NCI-H446 treated with DMSO at 0.1 percent for 48 hours (cell line): ENCODE data around the gene TGFA.

Experiments
- DNase-seq: peaks from one replicate; lab custom pipeline; 2025; lab: John Stamatoyannopoulos, UW

The TGFA gene

DNA sequence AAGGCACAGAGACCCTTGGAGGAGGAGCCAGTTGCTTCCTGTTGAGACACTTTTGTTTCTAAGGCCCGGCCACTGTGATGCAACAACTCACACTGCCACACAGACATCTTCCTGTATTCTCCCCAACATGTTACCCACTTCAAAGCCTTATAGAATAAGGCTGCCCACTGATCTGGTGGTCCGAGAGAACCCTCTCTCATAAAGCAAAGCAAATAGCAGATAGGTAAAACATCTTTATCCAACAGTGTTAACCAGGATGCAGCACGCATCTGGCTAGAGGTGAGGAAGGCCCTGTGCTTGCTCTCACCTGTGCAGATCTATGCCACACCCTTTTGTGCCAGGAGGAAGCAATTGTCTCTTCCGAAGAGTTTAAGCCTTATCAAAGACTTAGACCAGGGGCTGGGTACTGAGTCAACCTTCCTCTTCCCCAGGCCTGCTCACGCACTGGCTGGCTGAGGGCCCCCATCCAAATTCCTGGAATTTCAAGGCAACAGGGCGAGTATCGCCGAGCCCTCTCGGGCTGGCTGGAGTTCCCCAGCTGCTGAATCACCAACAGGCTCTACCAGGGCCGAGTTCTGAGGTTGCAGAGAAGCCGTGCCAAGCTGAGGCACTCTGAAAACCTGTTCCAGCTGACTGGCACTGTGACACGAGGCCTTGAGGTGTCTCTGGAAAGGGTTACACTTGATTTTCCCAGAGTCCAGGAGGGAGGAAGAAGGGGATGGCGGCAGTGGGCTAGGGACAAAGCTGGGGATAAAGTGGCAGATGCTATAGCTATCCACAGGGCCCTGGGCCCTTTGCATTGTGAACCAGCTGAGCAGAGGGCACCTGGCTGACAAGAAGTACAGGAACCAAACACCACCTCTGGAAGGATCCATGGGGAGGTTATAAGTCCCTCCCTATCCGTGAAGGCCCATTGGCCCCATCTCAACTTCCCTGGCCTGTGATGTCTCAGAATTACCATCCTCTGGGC is 29.3 kb downstream of the TGFA start:
- DNase-seq: no peak

DNA sequence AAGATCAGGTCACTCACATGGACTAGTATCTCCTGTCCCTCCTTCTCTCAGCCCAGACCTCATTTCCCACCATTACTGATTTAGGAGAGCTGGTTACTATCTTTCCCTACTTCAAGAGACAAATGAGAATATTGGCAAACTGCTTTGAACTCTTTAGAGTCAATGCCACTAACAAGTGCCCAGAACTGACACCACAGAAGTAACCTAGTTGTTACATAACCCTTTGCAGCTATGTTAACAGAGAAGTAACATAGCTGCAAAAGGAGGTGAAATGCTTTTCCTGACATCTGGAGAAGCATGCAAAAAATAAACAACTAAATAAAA is 30.0 kb downstream of the TGFA start:
- DNase-seq: no peak

DNA sequence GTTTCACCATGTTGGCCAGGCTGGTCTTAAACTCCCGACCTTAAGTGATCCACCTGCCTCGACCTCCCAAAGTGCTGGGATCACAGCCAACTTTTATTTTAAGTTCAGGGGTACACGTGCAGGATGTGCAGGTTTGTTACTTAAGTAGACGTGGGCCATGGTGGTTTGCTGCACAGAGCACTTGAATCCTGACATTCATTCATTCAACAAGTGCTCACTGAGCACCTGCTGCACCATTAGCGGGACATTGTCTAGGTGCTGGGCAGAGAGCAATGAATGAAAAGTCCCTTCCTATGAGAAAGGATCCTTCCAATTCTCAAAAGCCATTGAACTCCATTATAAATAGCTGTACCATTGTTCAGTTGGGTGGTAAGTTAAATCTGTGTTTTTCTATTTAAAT is 31.0 kb downstream of the TGFA start:
- no peak for DNase-seq

DNA sequence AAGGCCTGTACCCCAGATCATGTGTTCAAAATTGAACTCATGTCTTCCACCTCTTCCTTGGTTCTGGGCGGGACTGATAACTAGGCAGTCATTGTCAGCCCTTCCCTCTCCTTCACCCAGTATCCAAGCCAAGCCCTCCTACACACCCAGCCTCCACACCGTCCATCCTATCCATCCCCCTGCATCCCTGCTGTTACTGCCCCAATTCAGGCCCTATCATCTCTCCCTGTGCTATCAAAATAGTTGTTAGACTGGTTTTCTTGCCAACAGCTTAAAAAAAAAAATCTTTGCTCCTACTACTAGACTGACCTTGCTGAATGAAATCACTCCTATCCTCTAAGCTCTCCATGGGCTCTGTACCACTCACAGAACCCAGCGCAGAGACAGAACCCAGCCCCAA is 32.8 kb downstream of the TGFA start:
- no peak for DNase-seq

GRCh38 chr2:70519453-70519852 is 34.2 kb downstream of the TGFA start:
- no peak for DNase-seq

GRCh38 chr2:70518557-70518956 is 35.1 kb downstream of the TGFA start:
- no peak for DNase-seq

- DNase-seq: no peak
Measured at GRCh38 chr2:70517804-70518203, 35.8 kb downstream of the TGFA start.

DNA sequence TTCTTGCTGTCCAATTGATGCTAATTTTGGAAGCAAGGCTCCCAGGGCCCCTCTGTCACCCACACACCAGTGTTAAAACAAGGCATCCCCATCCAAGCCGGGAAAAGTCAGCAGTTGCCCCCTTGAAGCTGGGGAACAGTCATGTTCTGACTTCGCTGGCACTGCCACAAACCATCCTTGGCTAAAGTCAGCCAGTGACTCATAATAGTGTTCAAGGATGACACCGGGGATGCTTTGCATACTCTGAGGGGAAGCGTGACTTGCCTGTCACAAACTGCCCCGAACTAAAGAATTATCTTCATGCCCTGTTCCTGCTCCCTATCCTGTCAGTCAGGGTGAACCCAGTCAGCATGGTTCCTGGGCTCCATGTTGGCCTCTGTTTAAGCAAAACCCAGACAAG is 37.0 kb downstream of the TGFA start:
- no peak for DNase-seq

DNA sequence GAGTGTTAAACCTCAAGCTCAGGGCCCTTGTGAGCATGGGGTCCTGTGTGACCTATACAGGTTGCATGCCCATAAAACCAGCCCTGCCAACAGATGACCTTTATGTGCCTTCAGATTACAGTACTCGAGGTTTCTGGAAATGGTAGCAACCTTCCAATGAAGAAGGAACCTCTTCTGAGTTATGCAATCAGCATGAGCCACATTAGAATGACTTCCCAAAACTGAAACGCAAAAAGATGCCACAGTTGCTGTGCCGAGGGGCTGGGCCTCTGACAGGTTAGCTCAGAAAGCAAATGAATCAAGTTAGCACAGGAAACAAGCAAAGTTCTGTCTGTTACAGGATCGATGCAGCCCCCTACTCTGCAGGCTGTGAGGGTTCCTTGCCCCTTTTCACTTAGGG is 37.7 kb downstream of the TGFA start:
- DNase-seq: no peak

GRCh38 chr2:70514612-70515055 is 39.0 kb downstream of the TGFA start:
- no peak for DNase-seq

- DNase-seq: no peak
Measured at GRCh38 chr2:70513738-70514137, 39.9 kb downstream of the TGFA start.

DNA sequence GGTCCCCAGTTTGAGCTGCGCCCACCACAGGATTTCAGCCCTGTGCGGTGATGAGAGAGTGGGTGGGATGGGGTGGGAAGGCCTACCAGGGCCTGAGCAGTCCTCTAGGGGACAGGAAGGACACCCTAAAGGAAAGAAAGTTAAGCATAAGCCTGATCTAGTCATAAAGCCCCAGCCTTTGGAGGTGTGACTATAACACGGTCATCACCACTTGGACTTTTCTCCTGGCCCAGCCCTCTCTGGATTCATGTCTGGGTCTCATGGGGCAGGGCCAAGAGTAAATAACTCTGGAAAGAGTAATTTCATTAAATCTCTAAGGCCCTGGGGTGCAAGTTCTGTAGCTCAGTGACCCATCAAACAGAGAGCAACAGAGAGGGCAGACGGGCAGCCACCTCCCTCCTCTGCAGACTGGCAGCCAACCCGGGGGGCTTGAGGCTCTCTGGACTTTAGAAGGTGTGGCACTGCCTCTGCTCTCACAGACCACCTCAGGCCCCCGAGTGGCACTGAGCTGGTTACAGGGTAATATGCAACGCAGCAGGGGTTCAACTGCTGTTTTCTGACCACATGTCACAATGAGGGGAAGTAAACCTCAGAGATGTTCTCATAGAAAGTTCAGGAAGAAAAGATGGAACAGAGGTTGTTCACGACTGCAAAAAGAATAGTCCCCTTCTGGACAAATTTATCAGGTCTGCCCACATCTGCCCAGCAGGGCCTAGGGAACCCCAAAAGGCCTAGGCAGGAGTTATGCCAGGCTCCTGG is 41.5 kb downstream of the TGFA start:
- no peak for DNase-seq

DNA sequence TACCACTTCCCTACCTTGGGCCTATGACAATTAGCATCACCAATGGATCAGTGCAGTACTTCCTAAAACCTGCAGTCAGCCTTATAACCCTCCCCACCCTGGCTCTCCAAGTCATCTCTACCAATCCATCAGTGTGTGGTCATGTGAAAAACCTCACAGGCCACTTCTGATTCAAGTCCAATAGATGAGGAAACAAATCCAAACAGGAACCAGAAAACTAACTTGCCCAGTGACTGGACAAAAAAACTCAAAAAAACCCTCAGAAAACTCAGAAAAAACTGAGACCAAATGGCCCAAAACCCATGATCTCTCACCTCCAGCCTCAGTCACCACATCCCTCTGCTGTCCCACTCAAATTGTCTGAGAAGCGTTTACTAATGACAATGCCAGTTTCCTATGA is 43.3 kb downstream of the TGFA start:
- DNase-seq: no peak

- DNase-seq: no peak
Measured at GRCh38 chr2:70509565-70509964, 44.1 kb downstream of the TGFA start.

DNA sequence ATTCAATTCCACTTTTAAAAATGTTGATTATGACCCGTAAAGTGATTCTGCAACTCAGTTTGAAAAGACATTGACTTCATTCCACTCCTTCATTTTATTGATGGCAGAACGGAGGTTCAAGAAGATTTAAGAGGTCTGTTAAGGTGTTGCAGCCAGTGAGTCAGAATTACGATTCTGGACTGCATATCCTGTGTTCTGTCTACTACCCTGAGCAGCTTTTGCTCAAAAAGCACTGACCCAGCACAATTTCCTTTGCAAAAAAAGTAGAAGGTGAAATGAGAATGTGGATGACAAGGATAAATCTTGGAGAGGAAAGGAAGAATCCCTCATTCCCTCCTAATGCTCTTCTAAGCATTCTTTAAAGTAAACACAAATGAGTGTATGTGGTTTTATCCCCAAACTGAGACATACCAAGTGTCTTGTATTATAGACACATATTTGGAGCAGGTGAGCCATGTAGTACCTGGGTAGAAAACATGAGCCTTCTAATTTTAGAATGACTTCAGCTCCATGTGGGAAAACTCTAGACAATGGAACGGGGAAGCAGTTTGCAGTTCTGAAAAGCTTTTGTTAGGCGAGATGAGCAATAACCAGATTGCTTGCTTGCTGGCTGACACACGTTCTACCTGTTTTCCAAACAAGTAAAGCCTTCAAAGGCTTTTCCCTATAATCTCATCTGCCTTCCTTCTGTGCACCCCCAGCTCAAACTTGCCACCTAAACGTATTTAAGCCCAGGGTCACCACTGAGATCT is 44.7 kb downstream of the TGFA start:
- no peak for DNase-seq

- no peak for DNase-seq
Measured at GRCh38 chr2:70505613-70506391, 47.8 kb downstream of the TGFA start.

- no peak for DNase-seq
Measured at GRCh38 chr2:70504750-70505149, 48.9 kb downstream of the TGFA start.

DNA sequence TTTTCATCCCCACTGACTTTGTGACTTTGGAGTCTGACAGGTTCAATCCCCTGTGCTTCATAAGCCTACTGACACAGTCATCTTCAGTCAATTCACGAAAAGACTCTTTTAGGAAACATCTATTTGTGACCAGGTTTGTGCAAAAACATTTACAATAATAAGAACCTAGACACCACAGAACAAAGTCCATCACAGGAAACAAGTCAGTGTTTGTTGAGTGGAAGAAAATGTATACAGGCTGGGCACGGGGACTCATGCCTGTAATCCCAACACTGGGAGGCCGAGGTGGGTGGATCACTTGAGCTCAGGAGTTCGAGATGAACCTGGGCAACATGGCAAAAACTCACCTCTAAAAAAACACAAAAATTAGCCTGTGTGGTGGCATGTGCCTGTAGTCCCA is 49.7 kb downstream of the TGFA start:
- no peak for DNase-seq

- DNase-seq: no peak
Measured at GRCh38 chr2:70501728-70502127, 51.9 kb downstream of the TGFA start.

DNA sequence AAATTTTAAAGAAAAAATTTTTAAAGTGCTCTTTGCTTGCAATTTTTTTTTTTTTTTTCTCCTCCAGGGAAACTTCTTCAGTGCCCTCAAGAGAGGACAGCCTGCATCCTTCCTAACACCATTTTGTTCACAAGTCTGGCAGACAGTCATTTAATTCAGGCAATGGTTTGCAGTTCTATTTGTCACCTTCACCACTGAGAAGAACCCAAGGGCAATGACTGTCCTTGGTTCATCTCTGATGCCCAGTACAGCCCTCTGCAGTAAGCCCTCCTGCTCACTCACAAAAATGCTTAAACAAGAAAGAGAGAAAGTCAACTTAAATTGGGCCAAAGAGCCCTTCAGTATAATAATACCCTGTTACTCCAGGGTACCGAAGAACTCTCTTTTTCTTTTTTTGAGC is 52.4 kb downstream of the TGFA start:
- DNase-seq: no peak

DNA sequence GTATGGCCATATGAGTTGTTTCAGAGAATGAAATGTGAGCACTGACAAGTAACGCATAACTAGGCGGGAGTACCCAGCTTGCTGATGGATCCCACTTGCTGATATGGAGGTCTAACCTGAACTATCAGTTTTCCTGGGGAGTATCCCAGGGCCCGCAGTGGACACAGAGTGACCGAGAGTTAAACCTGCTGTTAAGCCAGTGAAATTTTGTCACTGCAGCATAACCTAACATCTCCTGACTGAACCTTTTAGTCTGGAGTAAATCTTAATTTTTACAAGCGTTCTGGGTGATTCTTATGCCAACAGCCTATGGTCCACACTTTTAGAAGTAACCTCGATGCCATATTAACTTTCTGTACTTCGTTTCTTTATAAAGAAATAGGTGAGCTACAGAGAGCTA is 54.4 kb downstream of the TGFA start:
- no peak for DNase-seq

DNA sequence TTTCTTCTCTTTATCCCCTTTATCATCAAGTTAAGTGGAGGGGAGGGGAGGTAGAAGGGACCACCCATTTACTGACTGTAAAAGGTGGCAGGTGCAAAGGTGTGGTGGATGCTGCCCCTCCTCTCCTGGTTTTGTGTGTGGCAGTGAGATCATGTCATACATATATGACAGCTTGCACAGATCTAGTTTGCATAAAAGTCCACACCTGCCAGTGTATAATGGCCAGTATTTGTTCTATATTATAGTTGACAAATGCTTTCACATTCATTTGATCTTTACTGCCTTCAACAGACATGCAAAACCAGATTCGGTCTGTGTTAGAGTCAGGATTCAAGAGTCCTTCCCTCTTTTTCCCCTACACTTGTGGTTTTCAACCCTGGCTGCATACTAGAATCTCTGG is 55.1 kb downstream of the TGFA start:
- DNase-seq: no peak
